Lower leg skin (tissue), 4 donors: ENCODE data around the gene FN1. TPM values are rescaled to one million over a fixed set of nuclear protein-coding genes. Genes with fewer than 3 reads are reported as not detected.

Experiments used
- DNase-seq, 2 donors: peaks; one replicate each; pipeline ENCODE4 v3.0.0-alpha.2; 2019; ENCODE audit warnings: low spot score in 2 of 2
- H3K4me3 ChIP-seq: fragments of 200-600 bp; sonication (generic); 2 replicates; pipeline ENCODE4 v1.5.1; 2017; ENCODE audit warnings: mild to moderate bottlenecking, low read depth; ENCODE audit not compliant: poor library complexity, severe bottlenecking
- CTCF ChIP-seq, 3 donors: fragments of 450-650 bp; IDR thresholded peaks; one replicate each; pipeline ENCODE4 v1.5.1; 2016; ENCODE audit warnings: antibody characterized with exemption in 3 of 3, mild to moderate bottlenecking in 3 of 3, moderate library complexity in 2 of 3
- POLR2A ChIP-seq, 2 donors: fragments of 450-650 bp; IDR thresholded peaks; one replicate each; pipeline ENCODE4 v1.6.1; 2016 to 2017; ENCODE audit warnings: antibody characterized with exemption in 2 of 2, mild to moderate bottlenecking in 1 of 2, moderate library complexity in 1 of 2
- WGBS, 2 donors: methylation state at CpG; one replicate each; pipeline ENCODE4 v1.1.5; 2018; 5-methylcytosine and 5-hydroxymethylcytosine counted together
- intact Hi-C: fragments of 100-400 bp; cut with DNase I; formaldehyde crosslinking; loops from one replicate; pipeline ENCODE4 v1.15.0; 2023; ENCODE audit warnings: low total_unique reads
- total RNA-seq, 4 donors: library from RNA; depleted of rRNA; stranded (reverse); fragments of >200 nt; gene quantifications; one replicate each; pipeline ENCODE4 v1.1.0, GENCODE V29; 2016

The FN1 gene
- total RNA-seq, 4 donors from 2014 or later, result 38.2 to 149 (median 52.8) TPM

GRCh38 chr2:215403441-215404347, 32.2 kb downstream of the FN1 start:
- no peak for DNase-seq
- intact Hi-C loops, result no loop called here
- WGBS, 2 donors, result 65 to 66% methylated on average over 10 of the region's 10 CpGs
- TF ChIP-seq CTCF (IDR thresholded peaks at IDR 0.05), result no peak
- no peak for TF ChIP-seq POLR2A (IDR thresholded peaks at IDR 0.05)
- H3K4me3 ChIP-seq, result no peak overlapping the region

- intact Hi-C loops, result no loop called here
- WGBS, 2 donors, result 60 to 64% methylated on average over 3 of the region's 3 CpGs
- no peak for DNase-seq
- TF ChIP-seq POLR2A (IDR thresholded peaks at IDR 0.05), result no peak
- no peak for TF ChIP-seq CTCF (IDR thresholded peaks at IDR 0.05)
- no peak overlapping the region for H3K4me3 ChIP-seq
These were observed 33.9 kb downstream of the FN1 start for GRCh38 chr2:215401896-215402379.

GRCh38 chr2:215399067-215399716, 36.7 kb downstream of the FN1 start:
- WGBS, 2 donors, result 91 to 92% methylated on average over 3 of the region's 3 CpGs
- no peak for DNase-seq
- intact Hi-C loops, result no loop called here
- TF ChIP-seq POLR2A (IDR thresholded peaks at IDR 0.05) (no peak), CTCF (IDR thresholded peaks at IDR 0.05) (no peak)
- H3K4me3 ChIP-seq, result no peak overlapping the region

GRCh38 chr2:215397632-215398341, 38.1 kb downstream of the FN1 start:
- H3K4me3 ChIP-seq, result no peak overlapping the region
- 70 to 72% methylated on average over 9 of the region's 9 CpGs for WGBS, 2 donors
- no peak for DNase-seq
- intact Hi-C loops, result no loop called here
- TF ChIP-seq CTCF (IDR thresholded peaks at IDR 0.05) (no peak), POLR2A (IDR thresholded peaks at IDR 0.05) (no peak)

- intact Hi-C loops, result no loop called here
- no peak for DNase-seq
- TF ChIP-seq POLR2A (IDR thresholded peaks at IDR 0.05), result no peak
- no peak for TF ChIP-seq CTCF (IDR thresholded peaks at IDR 0.05)
- 51 to 67% methylated on average over 2 of the region's 2 CpGs for WGBS, 2 donors
- H3K4me3 ChIP-seq, result no peak overlapping the region
These were observed 39.1 kb downstream of the FN1 start for GRCh38 chr2:215396595-215397313.
